Umbilical cord (tissue), 2 donors: ENCODE results near the gene PRR5L. TPM values are rescaled to one million over a fixed set of nuclear protein-coding genes. Genes with fewer than 3 reads are reported as not detected.
A peak's percentile ranks its signal among the peaks of the same experiment; 100 is the strongest.

ENCODE experiments used
- DNase-seq: peaks from one replicate; pipeline ENCODE4 v3.0.0-alpha.2; 2015; ENCODE audit warnings: low spot score
- total RNA-seq: library from RNA; depleted of rRNA; stranded (reverse); fragments of >200 nt; gene quantifications from one replicate; pipeline ENCODE4 v1.2.3, GENCODE V29; 2014; ENCODE audit warnings: low replicate concordance; ENCODE audit not compliant: insufficient read depth

Gene PRR5L
- total RNA-seq, 1 donor from 2014 or later: 46.9 TPM

DNA sequence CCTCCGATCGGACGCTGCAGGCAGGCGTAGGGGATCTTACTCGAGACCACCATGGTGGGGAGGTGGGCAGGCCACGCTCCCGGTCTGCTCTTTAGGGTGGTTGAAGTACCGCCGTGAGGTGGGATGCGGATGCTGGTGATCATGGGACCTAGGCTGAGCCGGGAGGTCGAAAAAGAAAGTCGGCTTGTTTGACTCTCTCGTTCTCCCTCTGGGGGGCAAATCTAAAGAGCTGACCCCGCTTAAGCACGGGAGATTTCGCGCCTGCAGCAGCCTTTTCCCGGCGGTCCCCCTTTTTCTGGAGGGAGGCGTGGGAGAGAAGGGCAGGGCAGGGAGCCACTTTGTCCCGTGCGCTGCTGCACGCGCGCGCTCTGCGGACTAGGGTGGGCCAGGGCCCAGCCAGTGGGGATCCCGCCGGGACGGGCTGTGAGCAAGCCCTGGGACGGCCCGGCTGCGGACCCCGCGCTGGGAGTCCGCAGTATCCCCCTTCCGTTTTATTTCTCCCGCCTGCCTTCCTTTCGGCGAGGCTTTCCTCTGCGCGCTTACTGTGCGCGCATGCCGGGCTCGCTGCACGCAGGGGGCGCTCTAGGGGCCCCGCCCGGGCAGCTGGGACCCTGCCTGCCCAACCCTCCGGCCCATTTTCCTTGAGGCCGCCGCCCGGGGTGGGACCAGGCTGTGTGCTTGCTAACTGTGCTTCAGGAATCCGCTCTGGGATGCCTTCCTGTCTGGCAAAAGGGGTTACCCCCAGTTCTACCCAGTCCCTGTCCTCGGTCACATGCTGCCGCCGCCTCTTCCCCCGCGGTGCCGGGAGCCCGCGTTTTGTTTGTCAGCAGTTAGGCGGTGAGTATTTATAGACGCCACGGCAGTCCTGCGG, 81.0 kb downstream of the PRR5L start:
- DNase-seq: peak; percentile 47

DNA sequence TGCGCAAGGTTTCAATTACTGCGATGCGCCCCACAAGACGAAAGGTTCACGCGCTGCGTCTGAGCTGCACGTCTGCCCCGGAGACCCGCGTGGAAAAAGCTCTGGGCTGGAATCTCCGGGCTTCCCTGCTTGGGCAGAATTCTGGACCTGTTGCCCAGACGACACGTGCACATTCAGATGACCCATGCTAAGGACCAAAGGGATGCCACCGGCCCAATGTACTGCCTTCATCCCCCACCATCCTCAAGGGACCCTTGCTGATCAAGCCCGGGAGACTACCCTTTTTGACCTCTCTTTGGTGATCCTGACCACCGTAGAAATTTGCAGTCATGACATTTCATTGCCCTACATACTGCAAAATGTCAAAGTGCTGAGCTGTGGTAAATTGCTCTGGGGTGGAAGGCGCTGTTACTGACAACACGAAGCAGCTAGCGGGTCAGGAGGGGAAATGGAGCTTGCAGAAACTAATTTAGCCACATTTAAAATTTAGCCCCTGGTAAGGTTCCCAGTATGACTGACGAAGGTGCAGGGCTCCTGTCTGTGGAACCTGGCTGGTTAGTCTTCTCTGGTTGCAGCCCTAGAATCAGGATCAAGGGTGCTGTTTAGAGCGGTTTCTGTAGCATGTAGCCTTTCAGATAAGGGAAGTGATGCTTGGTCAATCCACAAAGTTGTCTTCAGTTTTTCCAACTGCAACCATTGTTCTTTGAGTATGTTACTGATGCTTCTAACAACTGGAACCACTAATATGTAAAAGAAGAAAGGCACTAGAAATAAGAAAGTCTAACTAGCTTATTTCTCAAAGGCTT, 81.9 kb downstream of the PRR5L start:
- DNase-seq: no peak

DNA sequence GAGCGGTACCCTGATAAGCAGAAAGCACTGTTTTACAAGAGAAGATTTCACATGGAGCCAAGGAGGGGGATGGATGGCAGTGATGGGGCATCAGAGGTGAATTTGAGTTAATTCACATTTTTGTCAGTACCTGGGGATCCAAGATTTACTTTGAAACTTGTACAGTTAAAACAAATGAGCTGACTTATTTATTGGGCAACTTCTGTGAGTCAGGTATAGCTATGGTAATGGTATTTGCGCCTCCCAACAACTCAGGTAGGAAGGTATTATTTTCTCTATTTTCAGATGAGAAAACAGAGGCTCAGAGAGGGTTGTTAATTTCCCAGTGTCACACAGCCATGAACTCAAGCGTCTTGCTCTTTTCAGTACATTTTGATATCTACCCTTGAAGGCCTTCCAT, 83.6 kb downstream of the PRR5L start:
- DNase-seq: no peak

DNA sequence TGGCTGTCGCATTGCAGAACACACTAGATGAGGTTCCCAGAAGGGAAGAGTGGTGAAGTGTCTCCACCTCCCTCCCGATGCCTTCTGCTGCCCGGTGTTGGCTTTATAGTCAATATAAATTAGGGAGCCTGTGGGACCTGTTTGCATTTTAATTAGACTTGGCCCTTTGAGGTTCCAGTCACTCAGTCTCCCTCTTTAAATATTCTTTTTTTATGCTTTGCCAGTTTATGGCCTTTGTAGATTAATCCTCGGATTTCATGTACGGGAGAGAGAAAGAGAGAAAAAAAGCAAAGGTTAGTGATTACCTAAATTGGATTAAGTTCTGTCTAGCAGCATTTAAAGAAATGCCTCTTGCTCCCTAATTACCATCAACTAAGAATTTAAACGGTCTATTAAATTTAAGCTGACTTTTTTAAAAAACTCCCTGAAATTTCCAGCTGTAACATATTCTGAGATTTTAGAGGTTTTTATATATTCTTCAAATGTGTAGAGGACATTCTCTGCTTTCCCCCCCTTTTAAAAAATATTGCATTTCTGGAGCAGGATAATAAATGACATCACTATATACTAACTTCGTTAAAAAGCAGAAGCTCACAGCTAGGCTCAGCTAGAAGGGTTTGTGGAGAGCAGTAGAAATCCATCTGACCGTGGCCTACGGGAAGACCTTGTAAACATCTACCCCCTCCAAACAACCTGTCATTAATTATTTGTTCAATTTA, 84.4 kb downstream of the PRR5L start:
- DNase-seq: no peak

DNA sequence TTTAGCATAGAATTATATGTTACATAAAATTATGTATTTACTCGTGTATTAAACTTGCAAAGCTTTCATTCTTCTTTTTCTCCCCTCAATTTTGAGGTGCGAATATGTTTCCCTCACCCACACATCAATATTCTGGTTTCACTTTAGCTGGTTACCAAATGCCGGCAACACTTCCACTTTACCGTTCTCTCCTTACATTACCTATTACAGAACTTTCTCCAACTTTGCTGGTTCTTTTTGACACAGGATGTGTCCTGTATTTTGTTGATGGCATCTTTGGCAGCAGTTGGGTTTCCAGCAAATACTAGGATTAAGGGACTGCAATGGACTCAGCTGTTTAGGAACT, 84.9 kb downstream of the PRR5L start:
- peak; percentile 52 for DNase-seq

DNA sequence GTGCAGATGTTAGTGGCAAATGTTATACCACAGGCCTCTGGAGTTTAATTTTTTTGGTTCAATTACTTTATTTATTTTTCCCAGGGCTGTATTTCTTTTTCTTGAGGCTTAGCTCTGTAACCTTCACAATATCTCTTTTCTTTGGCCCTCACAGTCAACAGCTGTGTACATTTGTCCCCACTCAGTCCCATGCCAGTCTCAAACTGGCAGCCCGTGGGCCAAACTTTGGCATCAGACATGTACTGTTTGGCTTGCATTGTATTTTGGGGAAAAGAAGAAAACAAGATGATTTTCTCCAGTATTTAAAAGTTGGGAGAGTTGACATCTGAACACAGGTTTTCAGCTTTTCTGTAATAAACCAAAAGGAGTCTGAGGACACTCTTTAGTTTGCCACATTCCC, 87.1 kb downstream of the PRR5L start:
- DNase-seq: no peak

DNA sequence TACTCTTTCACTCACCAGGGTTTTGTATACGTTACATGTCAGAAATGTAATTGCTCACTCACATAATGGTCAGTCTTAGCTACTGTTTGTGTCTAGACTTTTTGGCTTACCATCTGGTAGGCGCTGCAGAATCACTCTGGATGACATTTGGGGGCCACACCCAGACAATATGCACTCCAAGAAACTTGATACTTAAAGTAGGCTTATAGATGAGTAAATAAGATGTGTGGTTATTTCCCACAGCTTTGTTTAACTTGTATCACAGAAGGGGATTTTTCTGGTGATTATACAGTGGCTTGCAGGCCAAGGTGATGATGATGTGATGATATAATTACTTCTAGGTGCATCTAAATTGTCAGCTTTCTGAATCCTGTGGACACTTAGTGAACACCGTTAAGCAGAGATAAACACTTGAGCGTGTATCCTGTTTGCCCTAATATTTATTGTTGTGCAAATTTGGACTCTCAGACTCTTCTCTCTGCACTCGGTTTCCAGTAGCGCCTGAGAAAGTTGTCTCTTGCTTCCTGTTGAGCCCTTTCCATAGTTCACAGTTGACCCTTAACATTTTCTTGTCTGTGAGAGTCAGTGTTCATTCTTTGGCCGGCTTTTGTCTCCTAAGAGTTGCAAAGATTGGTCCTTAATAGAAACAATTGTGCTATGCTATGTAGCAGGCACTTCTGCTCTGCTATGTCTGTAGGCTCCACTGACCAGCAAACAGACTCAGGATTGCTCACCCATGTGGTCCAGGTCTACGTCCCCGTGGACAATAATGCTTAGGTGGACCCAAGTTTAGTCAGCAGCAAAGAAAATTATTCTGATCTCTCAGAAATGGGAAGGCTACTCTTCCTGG, 89.3 kb downstream of the PRR5L start:
- DNase-seq: peak; percentile 62

DNA sequence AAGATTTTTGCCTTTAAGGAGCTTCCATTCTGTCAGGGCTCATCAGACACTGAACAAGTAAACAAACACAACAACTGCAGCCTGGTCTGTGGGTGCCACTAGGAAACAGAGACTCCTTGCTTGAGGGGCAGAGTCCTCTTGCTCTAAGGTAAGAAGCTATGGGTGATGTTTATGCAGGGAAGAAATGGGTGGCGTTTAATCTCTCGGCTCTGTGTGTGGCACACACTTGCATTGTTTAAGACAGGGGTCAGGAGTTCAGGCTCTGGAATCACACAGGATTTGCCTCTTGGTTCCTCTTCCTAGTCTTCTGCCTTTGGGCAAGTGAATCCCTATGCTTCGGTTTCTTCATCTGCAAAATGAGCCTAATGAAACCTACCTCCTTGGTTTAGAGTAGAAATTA, 90.3 kb downstream of the PRR5L start:
- DNase-seq: no peak

DNA sequence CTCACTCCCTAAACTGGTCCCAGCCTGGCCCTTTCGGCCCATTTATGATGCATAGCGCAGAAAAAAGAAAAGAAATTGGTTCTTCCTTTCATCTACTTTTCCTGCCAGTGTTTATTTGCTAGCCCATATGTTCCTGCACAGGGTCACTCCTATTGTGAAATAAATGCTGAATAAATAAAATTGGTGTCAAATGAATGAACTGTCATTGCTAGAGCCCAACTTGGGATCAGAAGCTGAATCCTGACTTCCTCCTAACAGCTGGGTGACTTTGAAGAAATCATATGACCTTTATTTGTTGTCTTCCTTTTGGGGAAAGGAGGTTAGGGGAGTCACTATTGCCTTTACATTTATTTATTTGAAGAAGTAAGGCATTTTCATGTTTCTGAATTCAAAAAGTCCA, 92.0 kb downstream of the PRR5L start:
- no peak for DNase-seq

DNA sequence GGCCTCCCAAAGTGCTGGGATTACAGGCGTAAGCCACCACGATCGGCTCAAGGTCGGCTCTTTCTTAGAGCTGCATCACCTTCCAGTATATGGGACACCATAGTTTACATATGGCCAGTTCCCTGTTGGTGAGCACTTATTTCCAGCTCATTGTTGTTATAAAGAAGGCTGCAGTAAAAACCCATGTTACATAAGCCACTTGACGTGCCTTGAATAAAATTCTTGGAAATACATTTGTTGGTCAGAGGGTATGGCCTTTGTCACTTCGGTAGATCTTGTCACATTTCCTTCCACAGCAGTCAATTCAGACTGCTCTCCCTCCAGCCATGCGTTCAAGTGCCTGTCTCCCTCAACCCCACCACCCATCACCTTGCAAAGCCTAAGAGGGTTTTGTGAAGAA, 92.9 kb downstream of the PRR5L start:
- DNase-seq: no peak

DNA sequence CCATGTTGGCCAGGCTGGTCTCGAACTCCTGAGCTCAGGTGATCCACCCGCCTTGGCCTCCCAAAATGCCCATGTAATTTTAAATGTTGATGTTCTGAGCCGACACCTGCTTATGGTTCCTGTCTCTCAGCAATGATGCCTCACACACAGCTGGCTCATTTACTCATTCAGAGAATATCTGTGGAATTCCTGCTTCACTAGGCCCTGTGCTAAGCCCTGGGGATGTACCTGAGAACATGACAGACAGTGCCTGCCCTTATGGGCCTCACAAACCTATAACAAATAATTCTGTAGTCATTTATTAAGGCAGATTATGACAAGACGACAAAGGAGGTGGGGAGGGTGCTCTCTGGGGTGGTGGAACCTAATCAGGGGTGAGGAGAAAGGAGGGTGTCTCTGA, 93.7 kb downstream of the PRR5L start:
- DNase-seq: peak; percentile 36

DNA sequence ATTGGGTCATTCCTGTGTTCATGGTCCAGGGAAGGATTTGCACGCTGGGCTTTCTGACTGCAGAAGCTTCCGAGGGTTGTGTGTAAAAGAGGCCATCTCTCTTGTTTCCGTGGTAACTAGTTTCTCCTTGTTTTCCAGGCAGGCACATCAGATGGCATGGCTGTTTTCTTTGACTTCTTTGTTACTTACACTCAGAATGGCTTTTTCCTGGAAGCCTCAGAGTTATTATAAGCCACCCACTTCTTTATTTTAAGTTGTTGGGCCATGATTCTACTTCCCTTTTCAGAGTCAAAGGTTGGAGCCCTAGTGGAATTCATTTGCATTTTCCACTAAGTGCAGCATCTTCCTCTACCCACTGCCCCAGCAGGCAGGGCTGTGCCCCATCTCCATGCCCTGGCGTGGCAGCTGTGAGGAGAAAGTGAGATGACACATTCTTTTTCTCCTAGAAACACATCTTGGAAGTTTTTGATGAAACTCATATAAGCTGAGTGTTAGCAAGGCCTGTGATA, 94.9 kb downstream of the PRR5L start:
- DNase-seq: peak; percentile 34

DNA sequence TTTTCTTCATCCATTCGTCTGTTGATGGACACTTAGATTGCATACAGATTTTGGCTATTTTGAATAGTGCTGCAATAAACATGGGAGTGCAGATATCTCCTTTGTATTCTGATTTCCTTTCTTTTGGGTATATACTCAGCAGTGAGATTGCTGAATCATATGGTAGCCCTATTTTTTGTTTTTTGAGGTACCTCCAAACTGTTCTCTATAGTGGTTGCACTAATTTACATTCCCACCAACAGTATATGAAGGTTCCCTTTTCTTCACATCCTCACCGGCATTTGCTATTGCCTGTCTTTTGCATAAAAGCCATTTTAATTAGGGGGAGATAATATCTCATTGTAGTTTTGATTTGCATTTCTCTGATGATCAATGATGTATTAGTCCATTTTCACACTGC, 96.1 kb downstream of the PRR5L start:
- no peak for DNase-seq

DNA sequence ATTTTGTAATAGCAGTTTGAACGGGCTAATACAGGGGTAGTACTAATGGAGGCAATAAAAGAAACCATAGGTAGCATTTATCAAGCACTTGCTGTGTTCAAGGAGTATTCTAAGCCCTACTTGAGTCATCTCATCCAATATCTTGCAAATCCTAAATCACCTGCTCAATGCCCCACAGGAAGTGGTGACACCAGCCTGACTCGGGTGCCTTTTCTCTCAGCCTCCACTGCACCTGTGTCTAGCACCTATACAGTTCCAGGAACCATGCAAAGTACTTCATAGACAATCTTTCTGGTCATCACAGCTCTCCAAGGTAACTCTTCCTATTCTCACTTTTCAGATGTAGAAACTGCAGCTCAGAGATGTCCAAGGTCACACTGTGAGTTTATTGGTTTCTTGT, 98.0 kb downstream of the PRR5L start:
- no peak for DNase-seq

DNA sequence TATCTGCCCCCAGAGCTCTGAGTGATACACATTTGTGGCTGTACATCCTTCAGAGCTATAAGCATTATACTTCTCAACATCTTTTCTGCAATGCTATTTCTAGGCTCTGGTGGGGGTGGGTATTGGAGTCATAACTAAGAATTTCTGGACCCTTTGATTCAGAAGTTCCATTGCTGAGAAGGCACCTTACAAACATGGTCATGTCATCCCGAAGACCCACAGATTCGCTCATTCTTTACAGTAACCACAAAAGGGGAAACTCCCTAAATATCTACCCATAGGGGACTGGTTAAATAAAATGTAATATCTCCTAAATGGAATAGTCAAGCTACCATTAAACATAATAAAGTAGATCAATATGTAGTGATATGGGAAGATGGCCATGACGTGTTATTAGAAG, 98.8 kb downstream of the PRR5L start:
- DNase-seq: no peak

DNA sequence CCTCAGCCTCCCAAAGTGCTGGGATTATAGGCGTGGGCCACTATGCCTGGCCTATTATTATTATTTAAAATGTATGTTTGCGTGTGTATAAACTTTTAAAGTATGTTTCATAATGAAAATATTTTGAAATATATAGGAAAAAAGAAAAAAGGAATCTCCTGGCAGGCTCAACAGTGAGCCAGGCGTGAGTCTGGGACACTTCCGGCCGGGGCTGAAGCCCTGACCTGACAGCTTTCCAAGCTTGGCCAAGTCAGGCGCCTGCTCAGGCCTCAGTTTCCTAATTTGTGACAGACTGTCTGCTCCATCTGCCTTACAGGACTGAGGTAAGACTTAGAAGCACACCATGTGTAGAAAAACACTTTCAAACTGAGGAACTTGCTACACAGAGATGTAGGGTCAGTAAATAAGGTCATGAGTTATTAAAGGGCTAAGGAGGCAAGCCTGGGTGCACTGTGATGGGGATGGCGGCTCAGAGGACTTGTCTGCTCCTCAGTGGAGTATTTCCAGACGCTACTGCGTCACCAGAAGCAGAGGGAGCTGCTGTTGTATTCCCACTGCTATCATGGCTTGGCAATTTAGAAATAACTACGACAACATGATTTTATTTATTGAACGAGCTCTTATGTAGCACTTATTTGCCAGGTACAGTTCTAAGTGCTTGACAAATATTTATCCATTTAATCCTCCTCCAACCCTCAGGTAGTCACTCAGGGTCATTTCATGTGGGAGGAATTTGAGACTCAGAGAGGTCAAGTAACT, 100.1 kb downstream of the PRR5L start:
- no peak for DNase-seq

DNA sequence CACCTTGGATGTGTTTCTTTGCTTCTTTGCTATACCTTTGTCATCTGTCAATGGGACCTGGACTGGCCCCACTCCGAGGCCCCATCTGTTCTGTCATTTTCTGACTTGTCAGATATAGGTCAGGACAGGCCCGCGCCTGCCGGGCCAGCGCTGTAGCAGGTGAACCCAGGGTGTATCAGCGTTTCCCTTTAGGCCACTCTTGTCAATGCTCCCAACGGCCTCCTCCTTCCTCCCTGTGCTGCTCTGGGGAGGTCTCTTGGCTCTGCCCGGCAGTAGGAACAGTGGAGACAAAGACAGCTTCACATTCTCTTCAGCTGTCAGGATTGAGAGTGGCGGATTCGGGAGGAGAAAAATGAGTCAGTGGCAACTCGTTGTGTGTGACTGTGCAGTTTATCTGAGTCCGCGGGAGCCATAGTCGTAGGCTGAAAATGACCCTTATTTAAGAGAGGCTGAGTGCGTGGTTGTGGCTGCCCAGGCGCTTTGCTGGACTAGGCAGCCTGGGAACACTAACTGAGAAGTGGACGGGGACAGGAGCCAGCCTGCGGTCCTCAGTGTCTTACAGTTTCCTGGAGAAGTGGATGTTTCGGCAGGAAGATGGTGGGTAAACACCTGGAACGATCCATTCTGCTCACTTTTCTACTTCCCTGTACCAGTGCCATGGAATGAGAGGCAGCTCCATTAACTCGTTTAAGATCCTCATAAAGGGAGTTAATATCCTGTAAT, 102.3 kb downstream of the PRR5L start:
- peak; percentile 78 for DNase-seq

DNA sequence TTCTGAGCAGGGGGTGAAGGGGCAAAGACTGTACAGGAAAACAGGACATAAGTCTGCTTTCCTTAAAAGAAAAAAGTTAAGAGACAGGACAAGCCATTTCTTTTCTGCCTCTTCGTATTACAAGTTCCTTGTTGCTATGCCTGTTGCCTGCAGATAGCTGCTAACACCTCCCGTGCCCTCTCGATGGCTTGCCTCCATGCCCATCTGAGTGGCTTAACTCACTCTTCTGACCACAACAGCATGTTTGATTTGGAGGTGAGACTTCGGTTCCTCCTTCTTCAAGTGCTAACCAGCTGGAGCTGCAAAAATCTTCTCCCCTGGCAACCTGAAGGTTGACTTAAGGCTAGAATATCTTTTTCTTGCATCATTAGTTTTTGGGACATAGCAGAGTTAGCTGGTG, 103.1 kb downstream of the PRR5L start:
- DNase-seq: no peak

DNA sequence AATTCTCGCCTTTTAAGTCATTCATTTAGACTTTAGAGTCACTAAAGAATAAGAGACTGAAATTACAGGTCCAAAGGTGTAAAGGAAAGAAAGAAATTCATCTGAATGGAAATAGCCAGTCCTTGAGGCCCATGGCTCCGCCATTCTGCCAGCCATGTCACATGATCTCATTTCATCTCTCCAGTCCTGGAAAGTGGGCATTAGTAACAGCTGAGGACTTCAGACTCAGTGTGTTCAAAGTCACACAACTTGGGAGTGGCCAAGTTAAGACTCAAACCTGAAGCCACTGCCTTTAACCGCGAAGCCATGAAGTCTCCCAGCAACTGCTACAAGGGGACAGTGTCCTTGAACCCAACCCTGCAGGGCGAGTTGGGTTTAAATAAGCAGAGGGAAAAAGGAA, 103.7 kb downstream of the PRR5L start:
- no peak for DNase-seq
